Thoracic aorta (tissue), 2 donors: ENCODE measurements around the gene SNTG2. TPM values are rescaled to one million over a fixed set of nuclear protein-coding genes. Genes with fewer than 3 reads are reported as not detected.

Experiments
- ATAC-seq: fragments of 150-250 bp; one replicate; pipeline ENCODE4 v1.8.0; 2017; ENCODE audit warnings: low read depth; ENCODE audit not compliant: insufficient number of reproducible peaks, low FRiP score
- DNase-seq: peaks from one replicate; pipeline ENCODE4 v3.0.0-alpha.2; 2020; ENCODE audit warnings: low spot score
- H3K27ac ChIP-seq, 2 donors: fragments of 200-600 bp; sonication (generic); 1 replicate in 1 of 2; 2 replicates in 1 of 2; pipeline ENCODE4 v1.5.1; 2016; ENCODE audit warnings: mild to moderate bottlenecking in 2 of 2, moderate library complexity in 2 of 2
- H3K27me3 ChIP-seq: fragments of 200-600 bp; sonication (generic); replicated peaks from 2 replicates; pipeline ENCODE4 v1.6.0; 2016; ENCODE audit warnings: mild to moderate bottlenecking; ENCODE audit not compliant: insufficient read depth
- H3K36me3 ChIP-seq: fragments of 200-600 bp; sonication (generic); one replicate; pipeline ENCODE4 v1.5.1; 2016
- H3K4me1 ChIP-seq, 2 donors: fragments of 200-600 bp; sonication (generic); 1 replicate in 1 of 2; 2 replicates in 1 of 2; pipeline versions ENCODE4 v1.5.1 to v1.6.0; 2016; ENCODE audit warnings: low read depth in 2 of 2, mild to moderate bottlenecking in 1 of 2; ENCODE audit not compliant: control insufficient read depth in 1 of 2
- H3K4me3 ChIP-seq: fragments of 200-600 bp; sonication (generic); 2 replicates; pipeline ENCODE4 v1.5.1; 2016; ENCODE audit warnings: mild to moderate bottlenecking
- H3K9me3 ChIP-seq: fragments of 200-600 bp; sonication (generic); 2 replicates; pipeline ENCODE4 v1.5.1; 2016
- CTCF ChIP-seq: fragments of 200-600 bp; sonication (generic); IDR thresholded peaks from one replicate; pipeline ENCODE4 v1.5.1; 2019; ENCODE audit warnings: antibody characterized with exemption
- total RNA-seq, 2 donors: library from RNA; depleted of rRNA; stranded (reverse); fragments of >200 nt; gene quantifications; one replicate each; pipeline versions ENCODE4 v1.1.0 to v1.2.3, GENCODE V29; 2016

The SNTG2 gene
- total RNA-seq, 2 donors from 2014 or later: 8.9 to 18.6 TPM

GRCh38 chr2:1363367-1363766, 412.7 kb downstream of the SNTG2 start:
- Histone ChIP-seq H3K36me3 (no peaks in the 10 kb centered on the region), H3K27me3 (no peaks in the 10 kb centered on the region), H3K4me1 (no peaks in the 10 kb centered on the region), H3K9me3 (no peaks in the 10 kb centered on the region), H3K4me3 (no peak overlapping the region), H3K27ac (no peak overlapping the region)
- DNase-seq (no peak), ATAC-seq (no peak)
- no peak for TF ChIP-seq CTCF

GRCh38 chr2:1366546-1367134, 416.0 kb downstream of the SNTG2 start:
- Histone ChIP-seq H3K27me3 (no peaks in the 10 kb centered on the region), H3K27ac (no peak overlapping the region), H3K4me3 (no peak overlapping the region), H3K9me3 (no peaks in the 10 kb centered on the region), H3K36me3 (no peaks in the 10 kb centered on the region), H3K4me1 (no peaks in the 10 kb centered on the region)
- TF ChIP-seq CTCF: no peak
- ATAC-seq (no peak), DNase-seq (no peak)

- no peaks in the 10 kb centered on the region for H3K27me3 ChIP-seq
- no peaks in the 10 kb centered on the region for H3K36me3 ChIP-seq
- no peak for TF ChIP-seq CTCF
- H3K4me3 ChIP-seq: no peak overlapping the region
- DNase-seq: no peak
- no peaks in the 10 kb centered on the region for H3K4me1 ChIP-seq
- H3K27ac ChIP-seq: no peak overlapping the region
- no peaks in the 10 kb centered on the region for H3K9me3 ChIP-seq
- ATAC-seq: no peak
Observed at GRCh38 chr2:1367601-1368000, 417.0 kb downstream of the SNTG2 start.

GRCh38 chr2:1369905-1370304, 419.3 kb downstream of the SNTG2 start:
- no peak for DNase-seq
- H3K4me3 ChIP-seq: no peak overlapping the region
- no peak for ATAC-seq
- H3K4me1 ChIP-seq: no peaks in the 10 kb centered on the region
- no peak overlapping the region for H3K27ac ChIP-seq
- no peaks in the 10 kb centered on the region for H3K27me3 ChIP-seq
- no peaks in the 10 kb centered on the region for H3K9me3 ChIP-seq
- no peak for TF ChIP-seq CTCF
- no peaks in the 10 kb centered on the region for H3K36me3 ChIP-seq

- H3K27ac ChIP-seq: no peak overlapping the region
- no peak for DNase-seq
- no peaks in the 10 kb centered on the region for H3K36me3 ChIP-seq
- no peak for ATAC-seq
- no peak for TF ChIP-seq CTCF
- H3K27me3 ChIP-seq: no peaks in the 10 kb centered on the region
- no peak overlapping the region for H3K4me3 ChIP-seq
- H3K9me3 ChIP-seq: no peaks in the 10 kb centered on the region
- H3K4me1 ChIP-seq: no peaks in the 10 kb centered on the region
Observed at GRCh38 chr2:1370461-1370860, 419.8 kb downstream of the SNTG2 start.
